Nephron progenitor cell (in vitro differentiated cells): ENCODE data around the gene AXIN1.
A peak's percentile ranks its signal among the peaks of the same experiment; 100 is the strongest.

Source experiments
- DNase-seq: peaks from one replicate; pipeline ENCODE4 v3.0.0; 2021
- H3K27ac Mint-ChIP-seq: 2 replicates; pipeline ENCODE4 v1.8.0; 2021; ENCODE audit warnings: mild to moderate bottlenecking, moderate library complexity, mixed read lengths
- H3K27me3 Mint-ChIP-seq: 2 replicates; pipeline ENCODE4 v1.8.0; 2021; ENCODE audit warnings: mild to moderate bottlenecking, low read depth, mixed read lengths; ENCODE audit not compliant: poor library complexity
- H3K36me3 Mint-ChIP-seq: 2 replicates; pipeline ENCODE4 v1.8.0; 2021; ENCODE audit warnings: low read depth, mixed read lengths
- H3K4me1 Mint-ChIP-seq: 2 replicates; pipeline ENCODE4 v1.8.0; 2021; ENCODE audit warnings: mixed read lengths
- H3K4me3 Mint-ChIP-seq: 2 replicates; pipeline ENCODE4 v1.8.0; 2021; ENCODE audit warnings: mild to moderate bottlenecking, moderate library complexity, mixed read lengths
- H3K9me3 Mint-ChIP-seq: 2 replicates; pipeline ENCODE4 v1.8.0; 2021; ENCODE audit warnings: mild to moderate bottlenecking, moderate library complexity, mixed read lengths
- CTCF ChIP-seq: fragments of 200-600 bp; sonication (generic); IDR thresholded peaks from 2 replicates; pipeline ENCODE4 v1.5.0; 2021; ENCODE audit warnings: antibody characterized with exemption

AXIN1 gene

GRCh38 chr16:275041-275641 lies 77.4 kb downstream of the AXIN1 start:
- Mint-ChIP-seq H3K27ac (no peak overlapping the region), H3K4me1 (no peaks in the 10 kb centered on the region), H3K27me3 (peaks cover 74% of the 10 kb centered on the region), H3K9me3 (no peaks in the 10 kb centered on the region), H3K4me3 (peak overlapping the region; percentile 72), H3K36me3 (no peaks in the 10 kb centered on the region)
- TF ChIP-seq CTCF = no peak
- DNase-seq = peak; percentile 33

- Mint-ChIP-seq H3K4me1 (no peaks in the 10 kb centered on the region), H3K4me3 (no peak overlapping the region), H3K9me3 (no peaks in the 10 kb centered on the region), H3K36me3 (no peaks in the 10 kb centered on the region), H3K27ac (no peak overlapping the region), H3K27me3 (peaks cover 67% of the 10 kb centered on the region)
- no peak for TF ChIP-seq CTCF
- no peak for DNase-seq
These were observed 78.7 kb downstream of the AXIN1 start for GRCh38 chr16:273547-274421.

DNA sequence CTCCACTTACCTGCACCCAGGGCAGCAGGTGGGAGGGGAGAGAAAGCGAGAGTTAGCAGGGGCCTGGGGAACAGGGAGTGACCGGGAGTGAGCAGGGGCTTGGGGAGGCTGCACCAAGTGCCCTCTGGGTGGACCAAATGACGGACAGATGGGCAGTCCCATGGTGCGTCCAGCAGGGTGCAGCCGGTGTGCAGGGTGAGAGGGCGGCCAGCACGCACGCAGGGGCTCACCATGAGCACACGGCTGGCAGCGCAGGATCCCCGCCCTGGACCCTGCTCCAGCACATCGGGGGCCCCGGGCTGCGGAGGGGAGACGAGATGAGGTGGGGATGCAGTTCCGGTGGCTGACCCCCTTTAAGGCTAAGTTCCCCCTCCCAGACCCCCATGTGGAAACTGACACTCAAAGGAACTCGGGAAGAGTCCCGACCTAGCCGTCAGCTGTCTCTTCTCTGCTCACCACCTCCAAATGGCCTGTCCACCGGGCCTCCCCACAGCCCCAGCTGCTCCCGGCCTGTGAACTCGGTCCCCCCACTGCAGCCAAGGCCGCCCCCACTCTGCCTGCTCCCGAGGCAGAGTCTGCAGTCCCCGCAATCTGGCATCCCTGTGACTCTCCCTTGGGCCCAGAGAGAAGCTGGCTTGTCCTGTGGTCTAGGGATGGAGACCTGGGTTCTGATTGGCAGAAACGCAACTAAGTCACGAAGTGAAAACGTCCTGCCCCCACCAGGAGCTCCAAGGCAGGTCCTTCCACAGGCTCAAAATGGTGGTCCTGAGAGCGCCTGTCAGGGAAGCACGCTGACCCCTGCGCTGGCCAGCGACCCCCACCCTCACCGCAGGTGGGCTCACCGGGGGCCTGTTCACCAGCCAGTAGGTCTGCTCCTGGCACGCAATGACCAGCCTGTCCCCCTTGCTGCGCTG lies 79.6 kb downstream of the AXIN1 start:
- Mint-ChIP-seq H3K9me3 (no peaks in the 10 kb centered on the region), H3K4me1 (no peaks in the 10 kb centered on the region), H3K36me3 (no peaks in the 10 kb centered on the region), H3K27ac (no peak overlapping the region), H3K27me3 (peaks cover 58% of the 10 kb centered on the region), H3K4me3 (no peak overlapping the region)
- no peak for DNase-seq
- no peak for TF ChIP-seq CTCF

DNA sequence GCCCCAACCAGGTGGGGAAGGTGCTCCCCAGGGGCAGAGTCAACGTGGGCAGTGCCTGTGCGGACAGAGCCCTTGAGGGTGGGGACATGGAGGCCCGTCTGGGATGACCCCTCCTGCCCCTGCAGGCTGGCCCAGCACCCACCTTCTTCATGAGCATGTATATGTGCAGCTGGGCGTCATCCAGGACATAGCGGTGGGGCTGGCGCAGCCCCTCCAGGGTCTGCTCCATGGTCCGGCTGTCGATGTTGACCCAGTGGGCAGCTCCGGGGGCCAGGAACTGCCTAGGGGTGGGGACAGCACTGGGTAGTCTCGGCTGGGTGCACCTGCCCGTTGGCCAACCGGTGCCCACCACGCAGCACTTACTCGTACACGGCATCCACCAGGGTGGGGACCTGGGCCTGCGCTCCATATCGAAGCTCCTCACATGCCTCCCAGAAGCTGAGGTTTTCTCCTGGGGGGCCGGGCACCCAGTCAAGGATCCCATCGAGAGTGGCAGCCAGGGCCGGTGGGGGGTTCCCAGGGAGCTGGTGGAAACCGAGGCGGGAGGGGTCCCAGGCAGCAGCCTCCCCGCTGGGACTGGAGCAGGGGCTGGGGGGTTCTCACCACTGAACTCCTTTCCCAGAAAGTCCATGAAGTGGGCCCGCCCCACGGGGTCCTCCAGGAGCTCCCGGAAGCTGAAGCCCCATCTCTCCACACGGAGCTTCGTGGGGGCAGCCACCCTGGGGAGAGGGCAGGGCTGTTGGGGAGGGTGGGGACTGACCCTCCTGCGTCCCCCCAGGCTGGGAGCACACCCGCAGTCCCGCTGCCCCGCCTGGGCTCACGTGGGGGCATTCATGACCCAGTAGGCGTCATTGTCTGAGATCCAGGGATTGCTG lies 81.9 kb downstream of the AXIN1 start:
- no peak for TF ChIP-seq CTCF
- no peak overlapping the region for H3K27ac Mint-ChIP-seq
- H3K27me3 Mint-ChIP-seq = peaks cover 38% of the 10 kb centered on the region
- DNase-seq = no peak
- H3K9me3 Mint-ChIP-seq = no peaks in the 10 kb centered on the region
- H3K4me1 Mint-ChIP-seq = no peaks in the 10 kb centered on the region
- no peak overlapping the region for H3K4me3 Mint-ChIP-seq
- no peaks in the 10 kb centered on the region for H3K36me3 Mint-ChIP-seq

- no peak for TF ChIP-seq CTCF
- no peaks in the 10 kb centered on the region for H3K36me3 Mint-ChIP-seq
- peaks cover 26% of the 10 kb centered on the region for H3K27me3 Mint-ChIP-seq
- no peaks in the 10 kb centered on the region for H3K4me1 Mint-ChIP-seq
- DNase-seq = no peak
- H3K27ac Mint-ChIP-seq = no peak overlapping the region
- H3K9me3 Mint-ChIP-seq = no peaks in the 10 kb centered on the region
- H3K4me3 Mint-ChIP-seq = no peak overlapping the region
These were observed 83.3 kb downstream of the AXIN1 start for GRCh38 chr16:269061-269796.
